H9 (cell line): Measurements from ENCODE around the gene MRPL23. TPM values are rescaled to one million over a fixed set of nuclear protein-coding genes. Genes with fewer than 3 reads are reported as not detected.

ENCODE experiments used
- DNase-seq: peaks from one replicate; pipeline ENCODE4 v3.0.0-alpha.2; 2017
- H2AFZ ChIP-seq: one replicate; pipeline ENCODE4 v1.6.1; 2013; ENCODE audit warnings: mild to moderate bottlenecking, low read length, control low read depth, moderate library complexity
- H2AK5ac ChIP-seq: 2 replicates; pipeline ENCODE4 v1.6.1; 2013; ENCODE audit warnings: low read length, control low read depth, mixed read lengths; ENCODE audit not compliant: insufficient read length
- H2BK120ac ChIP-seq: one replicate; pipeline ENCODE4 v1.6.1; 2013; ENCODE audit warnings: low read depth, mild to moderate bottlenecking, low read length, control low read depth, inconsistent platforms; ENCODE audit not compliant: poor library complexity, severe bottlenecking
- H2BK12ac ChIP-seq: 2 replicates; pipeline ENCODE4 v1.6.1; 2013; ENCODE audit warnings: low read length, control low read depth, mixed read lengths, low read depth; ENCODE audit not compliant: insufficient read length
- H2BK15ac ChIP-seq: 2 replicates; pipeline ENCODE4 v1.6.1; 2013; ENCODE audit warnings: low read depth, low read length, control low read depth
- H2BK20ac ChIP-seq: one replicate; pipeline ENCODE4 v1.6.1; 2013; ENCODE audit warnings: low read depth, mild to moderate bottlenecking, low read length, control low read depth, inconsistent platforms; ENCODE audit not compliant: poor library complexity, severe bottlenecking
- H2BK5ac ChIP-seq: 2 replicates; pipeline ENCODE4 v1.6.1; 2013; ENCODE audit warnings: low read length, control low read depth, mixed read lengths; ENCODE audit not compliant: insufficient read length
- H3K14ac ChIP-seq: 2 replicates; pipeline ENCODE4 v1.6.1; 2013; ENCODE audit warnings: low read length, control low read depth; ENCODE audit not compliant: insufficient read depth
- H3K18ac ChIP-seq: 2 replicates; pipeline ENCODE4 v1.6.1; 2013; ENCODE audit warnings: low read depth, mild to moderate bottlenecking, mixed read lengths, low read length, control low read depth; ENCODE audit not compliant: insufficient read length
- H3K23ac ChIP-seq: 2 replicates; pipeline ENCODE4 v1.6.1; 2013; ENCODE audit warnings: low read length, control low read depth, mixed read lengths, low read depth; ENCODE audit not compliant: insufficient read length
- H3K23me2 ChIP-seq: 2 replicates; pipeline ENCODE4 v1.6.1; 2013; ENCODE audit warnings: low read depth, mild to moderate bottlenecking, mixed read lengths, low read length, control low read depth; ENCODE audit not compliant: insufficient read length, poor library complexity, severe bottlenecking
- H3K27ac ChIP-seq: 2 replicates; pipeline ENCODE4 v1.5.1; 2013; ENCODE audit warnings: low read length, control low read depth, mixed read lengths, low read depth; ENCODE audit not compliant: insufficient read length
- H3K27me3 ChIP-seq: 2 replicates; pipeline ENCODE4 v1.6.1; 2013; ENCODE audit warnings: low read length, control low read depth, inconsistent platforms; ENCODE audit not compliant: insufficient read depth
- H3K4ac ChIP-seq: 2 replicates; pipeline ENCODE4 v1.6.1; 2013; ENCODE audit warnings: low read depth, mild to moderate bottlenecking, control low read depth, inconsistent platforms, low read length, moderate library complexity
- H3K4me1 ChIP-seq: 2 replicates; pipeline ENCODE4 v1.6.1; 2013; ENCODE audit warnings: low read length, control low read depth, inconsistent platforms; ENCODE audit not compliant: insufficient read depth
- H3K4me2 ChIP-seq: 2 replicates; pipeline ENCODE4 v1.6.1; 2013; ENCODE audit warnings: low read length, control low read depth, mixed read lengths; ENCODE audit not compliant: insufficient read length, insufficient read depth
- H3K56ac ChIP-seq: 2 replicates; pipeline ENCODE4 v1.6.1; 2013; ENCODE audit warnings: low read depth, mild to moderate bottlenecking, mixed read lengths, low read length, control low read depth; ENCODE audit not compliant: insufficient read length
- H3K79me1 ChIP-seq: 2 replicates; pipeline ENCODE4 v1.6.1; 2013; ENCODE audit warnings: low read depth, mild to moderate bottlenecking, moderate library complexity, low read length, control low read depth, inconsistent platforms; ENCODE audit not compliant: insufficient read depth, poor library complexity, severe bottlenecking
- H3K79me2 ChIP-seq: 2 replicates; pipeline ENCODE4 v1.6.1; 2013; ENCODE audit warnings: low read length, control low read depth, inconsistent platforms; ENCODE audit not compliant: insufficient read depth
- H3K9ac ChIP-seq: 2 replicates; pipeline ENCODE4 v1.6.1; 2013; ENCODE audit warnings: low read length, control low read depth, mixed read lengths; ENCODE audit not compliant: insufficient read length; ENCODE audit errors: extremely low read depth
- H3K9me3 ChIP-seq: one replicate; pipeline ENCODE4 v1.6.1; 2013; ENCODE audit warnings: low read depth, low read length, inconsistent platforms; ENCODE audit not compliant: control insufficient read depth
- H3T11ph ChIP-seq: one replicate; pipeline ENCODE4 v1.6.1; 2013; ENCODE audit warnings: mild to moderate bottlenecking, low read length, control low read depth, inconsistent platforms
- H4K20me1 ChIP-seq: one replicate; pipeline ENCODE4 v1.6.1; 2013; ENCODE audit not compliant: control insufficient read depth, insufficient read length, insufficient read depth
- H4K5ac ChIP-seq: 2 replicates; pipeline ENCODE4 v1.6.1; 2013; ENCODE audit warnings: low read depth, mild to moderate bottlenecking, mixed read lengths, low read length, control low read depth; ENCODE audit not compliant: insufficient read length
- H4K8ac ChIP-seq: replicated peaks from 2 replicates; pipeline ENCODE4 v1.6.1; 2013; ENCODE audit warnings: low read length, control low read depth, mixed read lengths, low read depth; ENCODE audit not compliant: insufficient read length
- H4K91ac ChIP-seq: 2 replicates; pipeline ENCODE4 v1.6.1; 2013; ENCODE audit warnings: low read depth, mild to moderate bottlenecking, moderate library complexity, mixed read lengths, low read length, control low read depth; ENCODE audit not compliant: insufficient read length
- H3K27ac Mint-ChIP-seq, 3 experiments: 2 replicates in 2 of 3; 3 replicates in 1 of 3; pipeline ENCODE4 v1.8.0; 2020 to 2021; ENCODE audit warnings: mixed read lengths in 3 of 3, mild to moderate bottlenecking in 1 of 3, moderate library complexity in 1 of 3
- H3K27me3 Mint-ChIP-seq: 2 replicates; pipeline ENCODE4 v1.8.0; 2021; ENCODE audit warnings: low read depth, mild to moderate bottlenecking, moderate library complexity, mixed read lengths
- H3K36me3 Mint-ChIP-seq, 3 experiments: 2 replicates in 2 of 3; 3 replicates in 1 of 3; pipeline ENCODE4 v1.8.0; 2020 to 2021; ENCODE audit warnings: low read depth in 3 of 3, mixed read lengths in 3 of 3; ENCODE audit not compliant: insufficient read depth in 1 of 3
- H3K4me1 Mint-ChIP-seq, 2 experiments: 2 replicates each; pipeline ENCODE4 v1.8.0; 2020; ENCODE audit warnings: mixed read lengths in 2 of 2
- H3K4me3 Mint-ChIP-seq, 2 experiments: 2 replicates in 1 of 2; 3 replicates in 1 of 2; pipeline ENCODE4 v1.8.0; 2020 to 2021; ENCODE audit warnings: mild to moderate bottlenecking in 2 of 2, mixed read lengths in 2 of 2, moderate library complexity in 1 of 2
- H3K9me3 Mint-ChIP-seq, 2 experiments: 2 replicates in 1 of 2; 3 replicates in 1 of 2; pipeline ENCODE4 v1.8.0; 2020; ENCODE audit warnings: mild to moderate bottlenecking in 2 of 2, mixed read lengths in 2 of 2, moderate library complexity in 1 of 2
- WGBS: extraction: QIAGEN DNeasy Blood & Tissue Kit; methylation state at CpG from one replicate; pipeline ENCODE4 v1.1.7; 2013; ENCODE audit warnings: missing lambda C conversion rate, low lambda C conversion rate, mixed read lengths; ENCODE audit not compliant: insufficient read length; ENCODE audit errors: extremely low coverage; 5-methylcytosine and 5-hydroxymethylcytosine counted together
- total RNA-seq: library from RNA; stranded (reverse); gene quantifications from 2 replicates; pipeline ENCODE4 v1.2.1, GENCODE V29; 2021
- TF ChIP-seq, protein P1 (sequence below): fragments of 200-600 bp; sonication (generic); conservative IDR thresholded peaks from 3 replicates; pipeline ENCODE4 v1.8.0; 2021; ENCODE audit warnings: antibody characterized with exemption, mild to moderate bottlenecking

MRPL23 gene
- total RNA-seq, 1 experiment from 2014 or later, result 67.3 TPM

DNA sequence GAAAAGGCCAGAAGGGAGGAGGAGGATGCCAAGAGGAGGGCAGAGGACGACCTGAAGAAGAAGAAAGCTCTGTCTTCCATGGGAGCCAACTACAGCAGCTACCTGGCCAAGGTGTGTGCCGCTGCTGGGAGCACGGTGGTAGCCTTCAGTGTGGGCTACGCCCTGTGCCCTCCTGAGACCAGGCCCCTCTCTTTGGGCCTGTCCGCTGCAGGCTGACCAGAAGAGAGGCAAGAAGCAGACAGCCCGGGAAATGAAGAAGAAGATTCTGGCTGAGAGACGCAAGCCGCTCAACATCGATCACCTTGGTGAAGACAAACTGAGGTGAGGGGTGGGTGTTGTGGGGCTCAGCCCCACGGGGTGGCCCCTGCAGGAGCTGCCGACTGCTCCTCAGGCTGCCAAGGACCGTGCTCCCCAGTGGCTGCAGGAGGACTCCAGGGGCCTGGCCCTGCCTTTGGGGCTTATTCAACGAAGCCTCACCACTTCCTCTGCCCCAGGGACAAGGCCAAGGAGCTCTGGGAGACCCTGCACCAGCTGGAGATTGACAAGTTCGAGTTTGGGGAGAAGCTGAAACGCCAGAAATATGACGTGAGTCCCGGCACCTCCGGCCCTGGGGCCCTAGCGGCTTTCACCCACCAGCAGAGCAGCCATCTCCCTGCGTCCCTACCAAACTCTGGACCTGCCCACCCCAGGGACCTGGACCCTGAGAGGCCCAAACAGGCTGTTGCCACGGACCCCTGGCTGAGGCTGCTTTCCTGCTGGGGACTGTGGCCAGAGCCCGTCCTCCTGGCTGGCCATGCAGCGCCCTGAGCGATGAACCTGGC, 12.6 kb upstream of the MRPL23 start:
- Mint-ChIP-seq H3K36me3 (no peaks in the 10 kb centered on the region), H3K4me1 (peaks cover 0 to 9% of the 10 kb centered on the region in 2 experiments; a peak in 2 of 4 replicates), H3K9me3 (no peaks in the 10 kb centered on the region), H3K27me3 (peaks cover 17% of the 10 kb centered on the region), H3K27ac (no peak overlapping the region), H3K4me3 (no peak overlapping the region)
- Histone ChIP-seq H3K4ac (no peak overlapping the region), H4K91ac (no peak overlapping the region), H4K8ac (no peak overlapping the region), H2BK12ac (no peak overlapping the region), H2BK5ac (no peak overlapping the region), H2BK15ac (no peak overlapping the region; the same call in 1 of the 2 replicates), H3K4me1 (no peaks in the 10 kb centered on the region), H3K4me2 (no peak overlapping the region), H3K79me2 (no peaks in the 10 kb centered on the region), H4K5ac (no peak overlapping the region), H3K9me3 (no peaks in the 10 kb centered on the region), H3K27ac (no peak overlapping the region), H2BK20ac (no peak overlapping the region), H3K14ac (no peak overlapping the region; the same call in 1 of the 2 replicates), H3K23me2 (peaks cover 3% of the 10 kb centered on the region), H3T11ph (no peak overlapping the region), H3K27me3 (no peaks in the 10 kb centered on the region), H2AK5ac (no peak overlapping the region), H2BK120ac (no peak overlapping the region), H4K20me1 (no peaks in the 10 kb centered on the region), H2AFZ (no peak overlapping the region), H3K79me1 (no peaks in the 10 kb centered on the region), H3K23ac (no peak overlapping the region), H3K56ac (no peak overlapping the region), H3K18ac (no peak overlapping the region), H3K9ac (no peak overlapping the region)
- DNase-seq, result no peak
- no CpG with 5 or more reads among the region's 24 CpGs for WGBS
- TF ChIP-seq, protein P1, sequence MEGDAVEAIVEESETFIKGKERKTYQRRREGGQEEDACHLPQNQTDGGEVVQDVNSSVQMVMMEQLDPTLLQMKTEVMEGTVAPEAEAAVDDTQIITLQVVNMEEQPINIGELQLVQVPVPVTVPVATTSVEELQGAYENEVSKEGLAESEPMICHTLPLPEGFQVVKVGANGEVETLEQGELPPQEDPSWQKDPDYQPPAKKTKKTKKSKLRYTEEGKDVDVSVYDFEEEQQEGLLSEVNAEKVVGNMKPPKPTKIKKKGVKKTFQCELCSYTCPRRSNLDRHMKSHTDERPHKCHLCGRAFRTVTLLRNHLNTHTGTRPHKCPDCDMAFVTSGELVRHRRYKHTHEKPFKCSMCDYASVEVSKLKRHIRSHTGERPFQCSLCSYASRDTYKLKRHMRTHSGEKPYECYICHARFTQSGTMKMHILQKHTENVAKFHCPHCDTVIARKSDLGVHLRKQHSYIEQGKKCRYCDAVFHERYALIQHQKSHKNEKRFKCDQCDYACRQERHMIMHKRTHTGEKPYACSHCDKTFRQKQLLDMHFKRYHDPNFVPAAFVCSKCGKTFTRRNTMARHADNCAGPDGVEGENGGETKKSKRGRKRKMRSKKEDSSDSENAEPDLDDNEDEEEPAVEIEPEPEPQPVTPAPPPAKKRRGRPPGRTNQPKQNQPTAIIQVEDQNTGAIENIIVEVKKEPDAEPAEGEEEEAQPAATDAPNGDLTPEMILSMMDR, result no peak
